AG04449 (cell line): ENCODE results near the gene ZBTB2.
"Not testable (repeated sequence)": the region's sequence is repeated elsewhere in the genome, so short reads cannot be mapped to it uniquely, and the experiment has no call there.

Experiments used
- CTCF ChIA-PET: fragments of 350-600 bp; formaldehyde crosslinking; extraction: SDS; loops from one replicate; lab custom pipeline; 2021; ENCODE audit warnings: antibody characterized with exemption; lab: Yijun Ruan, JAX
- POLR2A ChIA-PET: fragments of 400-600, 350-600 bp; formaldehyde crosslinking; extraction: SDS; loops from one replicate; lab custom pipeline; 2020; ENCODE audit warnings: antibody characterized with exemption, inconsistent platforms; lab: Yijun Ruan, JAX
- DNase-seq: peaks from one replicate; pipeline ENCODE4 v3.0.0-alpha.2; 2010; ENCODE audit warnings: low read depth, low spot score
- H3K4me3 ChIP-seq: 2 replicates; pipeline ENCODE4 v1.5.1; 2011; ENCODE audit warnings: low read depth, mild to moderate bottlenecking, control low read depth, low read length
- TF ChIP-seq, protein P1 (sequence below): IDR thresholded peaks from one replicate; pipeline ENCODE4 v1.5.1; 2011; ENCODE audit warnings: mild to moderate bottlenecking, moderate library complexity, low read length, control low read depth, inconsistent platforms; ENCODE audit not compliant: insufficient read depth; ENCODE audit errors: missing control alignments

ZBTB2 gene

DNA sequence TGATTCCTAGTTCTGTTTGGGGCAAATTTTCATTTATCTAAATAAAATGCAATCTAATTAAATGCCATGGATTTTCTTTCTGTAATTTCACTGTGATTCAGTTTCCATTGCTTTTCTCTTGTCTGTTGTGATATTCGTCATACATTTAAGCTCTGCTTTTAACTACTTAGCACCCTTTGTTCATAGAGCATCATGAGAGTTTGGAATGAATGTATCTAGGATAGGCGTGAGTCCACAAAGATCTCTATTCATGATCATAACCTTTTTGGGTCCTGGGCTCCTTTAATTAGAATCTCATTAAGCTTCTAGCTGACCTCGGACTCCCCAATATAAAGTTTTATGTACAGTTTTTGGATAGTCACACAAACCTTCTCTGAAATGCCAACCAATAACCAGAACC lies 32.9 kb downstream of the ZBTB2 start:
- CTCF ChIA-PET = interaction anchor here (0.6 to 1.9 kb wide), 5 partner anchors 12 to 467 kb away, joined by 3 to 7 read pairs (median 5); no protein-coding TSS in a partner anchor

GRCh38 chr6:151357758-151358436 lies 33.5 kb downstream of the ZBTB2 start:
- ChIA-PET POLR2A (no interaction called here), CTCF (interaction anchor here (0.9 to 1.9 kb wide), 8 partner anchors 12 to 466 kb away, joined by 3 to 7 read pairs (median 4); no protein-coding TSS in a partner anchor)
- DNase-seq = no peak
- TF ChIP-seq, protein P1, sequence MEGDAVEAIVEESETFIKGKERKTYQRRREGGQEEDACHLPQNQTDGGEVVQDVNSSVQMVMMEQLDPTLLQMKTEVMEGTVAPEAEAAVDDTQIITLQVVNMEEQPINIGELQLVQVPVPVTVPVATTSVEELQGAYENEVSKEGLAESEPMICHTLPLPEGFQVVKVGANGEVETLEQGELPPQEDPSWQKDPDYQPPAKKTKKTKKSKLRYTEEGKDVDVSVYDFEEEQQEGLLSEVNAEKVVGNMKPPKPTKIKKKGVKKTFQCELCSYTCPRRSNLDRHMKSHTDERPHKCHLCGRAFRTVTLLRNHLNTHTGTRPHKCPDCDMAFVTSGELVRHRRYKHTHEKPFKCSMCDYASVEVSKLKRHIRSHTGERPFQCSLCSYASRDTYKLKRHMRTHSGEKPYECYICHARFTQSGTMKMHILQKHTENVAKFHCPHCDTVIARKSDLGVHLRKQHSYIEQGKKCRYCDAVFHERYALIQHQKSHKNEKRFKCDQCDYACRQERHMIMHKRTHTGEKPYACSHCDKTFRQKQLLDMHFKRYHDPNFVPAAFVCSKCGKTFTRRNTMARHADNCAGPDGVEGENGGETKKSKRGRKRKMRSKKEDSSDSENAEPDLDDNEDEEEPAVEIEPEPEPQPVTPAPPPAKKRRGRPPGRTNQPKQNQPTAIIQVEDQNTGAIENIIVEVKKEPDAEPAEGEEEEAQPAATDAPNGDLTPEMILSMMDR = no peak
- no peak overlapping the region for H3K4me3 ChIP-seq

More for the DNA sequence above, 32.9 kb downstream of the ZBTB2 start:
- no peak overlapping the region for H3K4me3 ChIP-seq
- POLR2A ChIA-PET = no interaction called here
- TF ChIP-seq, protein P1 = no peak
- DNase-seq = no peak

DNA sequence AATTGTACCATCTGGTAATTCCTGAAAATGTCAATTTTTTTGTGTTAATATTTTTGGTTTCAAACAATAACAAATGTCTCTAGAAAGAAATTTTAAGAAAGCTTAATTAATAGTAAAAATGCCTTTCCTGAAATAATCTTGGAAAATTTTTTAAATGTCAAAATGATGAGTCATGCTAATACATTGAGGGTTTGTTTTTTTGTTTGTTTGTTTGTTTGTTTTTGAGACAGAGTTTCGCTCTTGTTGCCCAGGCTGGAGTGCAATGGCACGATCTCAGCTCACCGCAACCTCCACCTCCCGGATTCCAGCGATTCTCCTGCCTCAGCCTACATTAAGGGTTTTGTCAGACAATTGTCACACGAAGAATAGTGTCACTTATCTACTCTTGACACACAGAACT lies 34.4 kb downstream of the ZBTB2 start:
- POLR2A ChIA-PET, H3K4me3 ChIP-seq, DNase-seq: not testable (repeated sequence)
- CTCF ChIA-PET = interaction anchor here (0.9 to 1.4 kb wide), 5 partner anchors 13 to 465 kb away, joined by 3 to 5 read pairs (median 4); no protein-coding TSS in a partner anchor

- TF ChIP-seq, protein P1 = no peak
- ChIA-PET CTCF (interaction anchor here (1.3 to 2.2 kb wide), 2 partner anchors 17 to 536 kb away, joined by 4 to 13 read pairs; no protein-coding TSS in a partner anchor), POLR2A (no interaction called here)
- H3K4me3 ChIP-seq = no peak overlapping the region
- no peak for DNase-seq
These were observed 37.6 kb downstream of the ZBTB2 start for GRCh38 chr6:151353795-151354194.

GRCh38 chr6:151352410-151353396 lies 38.7 kb downstream of the ZBTB2 start:
- no peak for DNase-seq
- ChIA-PET CTCF (interaction anchor here (1.3 kb wide), 1 partner anchor 534 kb away, joined by 4 read pairs; no protein-coding TSS in a partner anchor), POLR2A (no interaction called here)
- TF ChIP-seq, protein P1 = no peak
- H3K4me3 ChIP-seq = no peak overlapping the region

DNA sequence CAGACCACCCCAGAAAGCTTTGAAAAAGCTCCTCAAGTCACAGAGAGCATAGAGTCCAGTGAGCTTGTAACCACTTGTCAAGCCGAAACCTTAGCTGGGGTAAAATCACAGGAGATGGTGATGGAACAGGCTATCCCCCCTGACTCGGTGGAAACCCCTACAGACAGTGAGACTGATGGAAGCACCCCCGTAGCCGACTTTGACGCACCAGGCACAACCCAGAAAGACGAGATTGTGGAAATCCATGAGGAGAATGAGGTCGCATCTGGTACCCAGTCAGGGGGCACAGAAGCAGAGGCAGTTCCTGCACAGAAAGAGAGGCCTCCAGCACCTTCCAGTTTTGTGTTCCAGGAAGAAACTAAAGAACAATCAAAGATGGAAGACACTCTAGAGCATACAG lies 39.6 kb downstream of the ZBTB2 start:
- CTCF ChIA-PET = no interaction called here
- H3K4me3 ChIP-seq = no peak overlapping the region
- POLR2A ChIA-PET = no interaction called here
- DNase-seq = no peak
- TF ChIP-seq, protein P1 = no peak
